Tibial artery (tissue), 4 donors: ENCODE measurements around the gene FREM1.

ENCODE experiments used
- DNase-seq, 2 donors: peaks; one replicate each; pipeline ENCODE4 v3.0.0-alpha.2; 2019
- H3K27ac ChIP-seq, 2 donors: fragments of 200-600 bp; sonication (generic) in 1 of 2; 1 replicate in 1 of 2; 2 replicates in 1 of 2; pipeline ENCODE4 v1.5.1; 2018 to 2019; ENCODE audit warnings: mild to moderate bottlenecking in 1 of 2
- H3K27me3 ChIP-seq, 2 donors: fragments of 200-600 bp; sonication (generic) in 1 of 2; one replicate each; pipeline versions ENCODE4 v1.5.1 to v1.6.0; 2016 to 2019
- H3K36me3 ChIP-seq, 3 donors: fragments of 200-600 bp; sonication (generic) in 2 of 3; one replicate each; pipeline ENCODE4 v1.5.1; 2016 to 2019; ENCODE audit warnings: mild to moderate bottlenecking in 2 of 3
- H3K4me1 ChIP-seq, 4 donors: fragments of 200-600 bp; sonication (generic) in 2 of 4; 1 replicate in 3 of 4; 2 replicates in 1 of 4; pipeline ENCODE4 v1.5.1; 2016 to 2019
- H3K4me3 ChIP-seq, 2 donors: fragments of 200-600 bp; sonication (generic) in 1 of 2; 1 replicate in 1 of 2; 2 replicates in 1 of 2; pipeline ENCODE4 v1.5.1; 2018 to 2019; ENCODE audit warnings: mild to moderate bottlenecking in 2 of 2
- H3K9me3 ChIP-seq, 3 donors: fragments of 200-600 bp; sonication (generic) in 1 of 3; one replicate each; pipeline ENCODE4 v1.5.1; 2016 to 2019
- intact Hi-C: fragments of 100-400 bp; cut with DNase I; formaldehyde crosslinking; loops from one replicate; pipeline ENCODE4 v1.15.0; 2023; ENCODE audit warnings: low total_unique reads
- TF ChIP-seq, protein P1 (sequence below), 2 experiments: fragments of 200-600 bp in 1 of 2; fragments of 450-650 bp in 1 of 2; IDR thresholded peaks; one replicate each; pipeline ENCODE4 v1.5.1; 2017 to 2019; ENCODE audit warnings: antibody characterized with exemption in 2 of 2, mild to moderate bottlenecking in 1 of 2, moderate library complexity in 1 of 2

The FREM1 gene

DNA sequence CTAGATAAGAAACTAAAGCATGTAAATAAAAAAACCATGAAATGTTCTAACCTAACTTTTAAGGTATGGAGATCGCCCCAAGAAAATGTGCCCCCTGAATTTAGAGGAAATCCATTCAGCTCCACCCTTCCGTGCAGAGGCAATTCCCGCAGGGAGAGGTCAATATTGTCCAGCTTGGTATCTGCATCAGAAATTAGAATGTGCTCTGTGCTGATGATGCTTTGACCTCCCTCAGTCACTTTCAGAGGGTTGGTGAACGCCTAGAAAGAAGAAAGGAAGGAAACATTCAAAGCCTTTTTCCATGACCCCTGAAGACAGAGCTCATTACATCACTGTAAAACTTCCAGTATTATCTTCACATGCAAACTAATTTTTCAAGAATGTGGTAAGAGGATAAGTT, 91.0 kb downstream of the FREM1 start:
- H3K27ac ChIP-seq = no peak overlapping the region
- H3K27me3 ChIP-seq = no peaks in the 10 kb centered on the region
- TF ChIP-seq, protein P1, sequence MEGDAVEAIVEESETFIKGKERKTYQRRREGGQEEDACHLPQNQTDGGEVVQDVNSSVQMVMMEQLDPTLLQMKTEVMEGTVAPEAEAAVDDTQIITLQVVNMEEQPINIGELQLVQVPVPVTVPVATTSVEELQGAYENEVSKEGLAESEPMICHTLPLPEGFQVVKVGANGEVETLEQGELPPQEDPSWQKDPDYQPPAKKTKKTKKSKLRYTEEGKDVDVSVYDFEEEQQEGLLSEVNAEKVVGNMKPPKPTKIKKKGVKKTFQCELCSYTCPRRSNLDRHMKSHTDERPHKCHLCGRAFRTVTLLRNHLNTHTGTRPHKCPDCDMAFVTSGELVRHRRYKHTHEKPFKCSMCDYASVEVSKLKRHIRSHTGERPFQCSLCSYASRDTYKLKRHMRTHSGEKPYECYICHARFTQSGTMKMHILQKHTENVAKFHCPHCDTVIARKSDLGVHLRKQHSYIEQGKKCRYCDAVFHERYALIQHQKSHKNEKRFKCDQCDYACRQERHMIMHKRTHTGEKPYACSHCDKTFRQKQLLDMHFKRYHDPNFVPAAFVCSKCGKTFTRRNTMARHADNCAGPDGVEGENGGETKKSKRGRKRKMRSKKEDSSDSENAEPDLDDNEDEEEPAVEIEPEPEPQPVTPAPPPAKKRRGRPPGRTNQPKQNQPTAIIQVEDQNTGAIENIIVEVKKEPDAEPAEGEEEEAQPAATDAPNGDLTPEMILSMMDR (IDR thresholded peaks at IDR 0.05) = no peak
- DNase-seq = no peak
- peaks cover 18 to 55% (median 48%) of the 10 kb centered on the region in 3 donors for H3K36me3 ChIP-seq
- intact Hi-C loops = no loop called here
- H3K4me3 ChIP-seq = no peak overlapping the region
- H3K9me3 ChIP-seq = no peaks in the 10 kb centered on the region
- H3K4me1 ChIP-seq = no peaks in the 10 kb centered on the region

DNA sequence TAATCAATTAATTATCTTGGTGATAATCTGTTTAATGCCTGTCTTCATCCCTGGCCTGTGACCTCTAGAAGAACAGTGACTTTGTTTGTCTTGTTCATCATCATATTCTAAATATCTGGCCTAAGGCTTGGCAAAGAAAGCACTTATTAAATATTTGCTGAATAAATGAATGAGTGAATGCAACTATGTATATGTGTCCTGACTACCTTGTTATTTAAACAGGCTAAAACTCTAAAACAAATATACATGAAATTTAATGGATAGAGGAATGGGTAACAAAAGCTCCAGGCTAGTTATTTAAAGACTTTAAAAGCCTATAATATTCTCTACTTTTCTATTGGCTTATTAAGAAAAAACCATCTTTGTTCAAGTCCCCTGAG, 96.0 kb downstream of the FREM1 start:
- H3K27ac ChIP-seq = no peak overlapping the region
- no peaks in the 10 kb centered on the region for H3K27me3 ChIP-seq
- H3K4me1 ChIP-seq = no peaks in the 10 kb centered on the region
- intact Hi-C loops = no loop called here
- TF ChIP-seq, protein P1 (IDR thresholded peaks at IDR 0.05) = no peak
- no peak overlapping the region for H3K4me3 ChIP-seq
- no peak for DNase-seq
- peaks cover 14 to 33% (median 30%) of the 10 kb centered on the region in 3 donors for H3K36me3 ChIP-seq
- H3K9me3 ChIP-seq = no peaks in the 10 kb centered on the region

DNA sequence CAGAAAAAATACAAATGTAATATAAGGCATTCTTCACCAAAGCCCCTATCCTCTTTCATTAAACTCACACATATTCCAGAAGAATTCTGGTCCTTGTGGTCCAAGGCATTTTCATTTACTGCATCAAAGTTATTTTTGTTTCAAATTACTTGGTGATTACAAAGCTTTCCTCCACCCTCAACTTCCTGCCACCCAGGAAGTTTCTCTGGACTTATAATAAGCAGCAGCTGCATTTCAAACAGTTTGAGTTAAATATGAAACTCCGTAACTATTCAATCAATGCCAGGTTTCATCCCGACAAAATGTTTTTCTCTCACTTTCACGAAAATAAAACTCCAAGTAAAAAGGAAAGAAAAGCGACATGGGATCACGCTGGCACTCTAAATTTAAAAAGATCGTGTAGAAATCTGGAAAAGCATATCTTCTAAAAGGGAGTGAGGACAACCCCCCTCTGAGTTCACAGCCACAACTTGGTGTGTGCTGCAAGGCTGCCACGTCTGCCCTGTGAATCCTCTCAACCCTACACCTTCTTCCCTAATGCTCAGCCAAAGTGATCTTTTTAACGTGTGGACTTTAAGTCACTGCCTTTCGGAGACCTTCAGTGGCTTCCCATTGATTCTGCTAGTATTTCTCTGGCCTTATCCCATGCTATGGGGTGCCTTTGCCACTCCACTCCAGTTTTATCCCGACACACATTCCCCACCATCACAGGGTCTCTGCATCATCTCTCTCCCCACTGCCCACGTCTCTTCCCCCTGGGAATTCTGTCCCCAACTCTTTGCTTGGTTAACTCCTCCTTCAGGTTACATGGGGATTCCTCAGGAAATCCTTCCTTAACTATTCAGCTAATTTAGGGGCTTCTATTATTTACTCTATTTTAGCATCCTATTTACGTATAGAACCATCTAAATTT, 96.6 kb downstream of the FREM1 start:
- Histone ChIP-seq H3K36me3 (peaks cover 14 to 36% (median 27%) of the 10 kb centered on the region in 3 donors), H3K27me3 (no peaks in the 10 kb centered on the region), H3K9me3 (no peaks in the 10 kb centered on the region), H3K4me3 (peak overlapping the region in 1 of 2 donors; percentile 20), H3K4me1 (no peaks in the 10 kb centered on the region), H3K27ac (no peak overlapping the region)
- TF ChIP-seq, protein P1 (IDR thresholded peaks at IDR 0.05) = no peak
- intact Hi-C loops = no loop called here
- no peak for DNase-seq

DNA sequence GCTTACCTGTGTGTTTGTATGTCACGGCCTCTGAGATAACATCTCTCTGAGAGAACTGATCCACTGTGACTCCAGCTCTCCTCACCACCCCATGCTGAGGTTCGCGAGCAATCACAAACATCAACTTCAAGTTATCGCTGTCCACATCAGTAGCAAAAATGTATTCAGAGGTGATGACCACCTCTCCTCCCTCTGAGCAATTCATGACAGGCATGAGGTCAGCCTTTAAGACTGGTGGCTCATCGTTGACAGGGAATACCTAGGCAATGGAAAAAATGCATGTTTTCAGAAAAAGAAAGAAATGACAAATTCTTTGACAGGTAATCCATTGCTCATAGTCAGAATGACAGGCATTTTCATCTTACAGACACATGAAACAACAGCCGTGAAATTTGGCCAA, 97.4 kb downstream of the FREM1 start:
- H3K4me3 ChIP-seq = no peak overlapping the region
- H3K27ac ChIP-seq = no peak overlapping the region
- TF ChIP-seq, protein P1 (IDR thresholded peaks at IDR 0.05) = no peak
- DNase-seq = no peak
- H3K27me3 ChIP-seq = no peaks in the 10 kb centered on the region
- no peaks in the 10 kb centered on the region for H3K4me1 ChIP-seq
- intact Hi-C loops = no loop called here
- H3K9me3 ChIP-seq = no peaks in the 10 kb centered on the region
- H3K36me3 ChIP-seq = peaks cover 14 to 30% (median 24%) of the 10 kb centered on the region in 3 donors

DNA sequence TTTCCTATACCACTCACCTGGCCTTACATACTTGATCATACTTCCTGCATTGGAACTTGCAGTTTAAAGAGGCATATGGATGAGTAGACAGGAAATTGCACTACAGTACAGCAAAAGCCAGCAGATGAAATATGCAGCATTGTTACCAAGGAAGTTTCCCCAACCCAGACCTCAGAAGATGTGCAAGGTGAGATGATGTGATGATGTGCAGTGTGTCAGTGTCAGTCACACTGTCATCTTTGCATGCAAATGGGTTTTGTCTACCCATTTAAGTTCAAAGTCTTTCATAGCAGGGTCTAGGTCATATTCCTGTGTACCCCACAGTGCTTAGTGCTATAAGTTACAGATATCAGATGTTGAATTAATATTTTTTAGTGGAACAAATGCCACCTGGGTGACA, 98.4 kb downstream of the FREM1 start:
- DNase-seq = no peak
- H3K4me3 ChIP-seq = no peak overlapping the region
- TF ChIP-seq, protein P1 (IDR thresholded peaks at IDR 0.05) = no peak
- intact Hi-C loops = no loop called here
- no peak overlapping the region for H3K27ac ChIP-seq
- no peaks in the 10 kb centered on the region for H3K4me1 ChIP-seq
- H3K27me3 ChIP-seq = no peaks in the 10 kb centered on the region
- no peaks in the 10 kb centered on the region for H3K9me3 ChIP-seq
- peaks cover 14 to 24% (median 22%) of the 10 kb centered on the region in 3 donors for H3K36me3 ChIP-seq
